GM18520 (cell line): ENCODE results near the gene APCDD1L.
A peak's percentile ranks its signal among the peaks of the same experiment; 100 is the strongest.

Experiments used
- ATAC-seq: cut with Tn5 transposase; IDR thresholded peaks from one replicate; pipeline ENCODE4 v1.9.1; 2021; ENCODE audit not compliant: unreplicated experiment

Gene APCDD1L

GRCh38 chr20:58467572-58468527, 47.3 kb downstream of the APCDD1L start:
- no peak for ATAC-seq

DNA sequence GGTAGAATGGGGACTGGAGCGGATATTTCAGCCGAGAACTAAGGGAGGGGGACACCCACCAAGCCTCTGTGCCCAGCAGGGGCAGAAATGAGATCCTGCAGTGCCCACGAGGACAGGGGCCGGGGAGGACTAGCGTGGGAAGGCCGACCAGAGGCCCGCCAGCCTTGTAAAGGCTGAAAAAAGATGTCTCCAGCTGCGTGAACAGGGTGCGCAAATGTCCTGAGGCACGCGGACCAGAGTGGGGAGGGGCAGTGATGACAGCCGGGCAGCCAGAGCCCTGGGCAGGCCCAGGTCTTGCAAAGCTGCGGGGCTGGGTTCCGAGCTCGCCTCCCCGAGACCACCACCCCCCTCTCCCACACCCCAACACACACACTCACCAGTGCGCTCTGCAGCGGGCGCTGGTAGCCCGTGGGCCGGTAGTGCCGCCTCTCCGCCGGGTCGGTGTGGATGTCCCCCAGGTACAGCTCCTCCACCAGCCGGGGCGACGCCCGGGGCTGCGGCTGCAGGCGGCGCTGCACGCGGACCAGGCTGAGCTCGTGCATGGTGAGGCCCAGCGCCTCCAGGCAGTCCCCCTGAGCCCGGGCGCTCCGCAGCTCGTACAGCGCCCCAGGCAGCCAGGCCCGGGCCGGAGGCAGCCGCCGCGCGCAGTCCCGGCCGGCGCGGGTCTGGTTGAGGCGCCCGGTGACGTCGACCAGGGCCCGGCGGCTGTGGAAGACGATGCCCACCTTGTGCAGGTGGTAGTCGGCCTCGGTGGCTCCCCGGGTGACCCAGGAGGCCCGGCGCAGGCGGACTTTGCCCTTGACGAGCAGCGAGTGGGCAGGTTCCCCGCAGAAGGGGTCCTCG, 48.2 kb downstream of the APCDD1L start:
- no peak for ATAC-seq

- no peak for ATAC-seq
These were observed 49.0 kb downstream of the APCDD1L start for GRCh38 chr20:58466095-58466708.

GRCh38 chr20:58464838-58465237, 50.4 kb downstream of the APCDD1L start:
- ATAC-seq: no peak

- no peak for ATAC-seq
These were observed 51.9 kb downstream of the APCDD1L start for GRCh38 chr20:58463256-58463655.

DNA sequence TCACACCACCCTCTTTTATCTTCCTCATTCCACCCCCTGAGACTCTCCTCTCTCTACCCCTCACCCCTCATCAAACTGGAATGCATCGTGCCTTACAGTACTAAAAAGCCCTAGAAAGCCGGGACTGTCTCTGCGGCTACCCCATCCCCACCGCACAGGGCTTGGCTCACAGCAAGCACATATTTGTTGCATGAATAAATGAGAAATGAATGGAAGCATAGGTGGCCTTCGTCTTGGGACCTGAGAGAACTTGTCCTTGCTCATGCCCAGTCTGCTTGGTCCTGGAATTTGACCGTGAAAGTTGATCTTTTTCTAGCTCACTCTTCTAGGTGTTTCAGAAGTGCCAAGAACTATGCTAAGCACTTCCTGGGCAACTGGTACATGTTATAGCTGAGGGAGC, 53.3 kb downstream of the APCDD1L start:
- no peak for ATAC-seq

GRCh38 chr20:58461104-58461503, 54.1 kb downstream of the APCDD1L start:
- no peak for ATAC-seq

- ATAC-seq: no peak
These were observed 56.0 kb downstream of the APCDD1L start for GRCh38 chr20:58459058-58459750.

- peak; percentile 96 for ATAC-seq
These were observed 56.7 kb downstream of the APCDD1L start for GRCh38 chr20:58458342-58459057.

- ATAC-seq: no peak
These were observed 58.0 kb downstream of the APCDD1L start for GRCh38 chr20:58457083-58457695.

GRCh38 chr20:58454460-58454859, 60.7 kb downstream of the APCDD1L start:
- no peak for ATAC-seq

DNA sequence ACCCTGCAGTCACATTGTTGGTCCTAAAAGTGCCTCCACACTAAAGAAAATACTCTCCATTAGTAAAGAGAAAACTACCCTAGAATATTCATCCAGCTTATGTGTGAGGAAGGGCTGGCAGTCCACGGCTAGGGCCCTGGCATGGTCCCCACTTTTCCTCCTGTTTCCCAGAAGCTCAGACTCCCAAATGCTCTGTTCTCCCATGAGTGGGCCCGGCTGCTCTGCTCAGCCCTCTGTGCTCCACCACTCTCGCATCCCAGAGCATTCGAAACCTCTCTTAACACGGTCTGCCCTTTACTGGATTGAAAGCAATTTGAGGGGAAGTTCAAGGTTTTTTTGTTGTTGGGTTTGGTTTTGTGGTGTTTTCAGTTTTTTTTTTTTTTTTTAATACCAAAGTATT, 61.8 kb downstream of the APCDD1L start:
- no peak for ATAC-seq

DNA sequence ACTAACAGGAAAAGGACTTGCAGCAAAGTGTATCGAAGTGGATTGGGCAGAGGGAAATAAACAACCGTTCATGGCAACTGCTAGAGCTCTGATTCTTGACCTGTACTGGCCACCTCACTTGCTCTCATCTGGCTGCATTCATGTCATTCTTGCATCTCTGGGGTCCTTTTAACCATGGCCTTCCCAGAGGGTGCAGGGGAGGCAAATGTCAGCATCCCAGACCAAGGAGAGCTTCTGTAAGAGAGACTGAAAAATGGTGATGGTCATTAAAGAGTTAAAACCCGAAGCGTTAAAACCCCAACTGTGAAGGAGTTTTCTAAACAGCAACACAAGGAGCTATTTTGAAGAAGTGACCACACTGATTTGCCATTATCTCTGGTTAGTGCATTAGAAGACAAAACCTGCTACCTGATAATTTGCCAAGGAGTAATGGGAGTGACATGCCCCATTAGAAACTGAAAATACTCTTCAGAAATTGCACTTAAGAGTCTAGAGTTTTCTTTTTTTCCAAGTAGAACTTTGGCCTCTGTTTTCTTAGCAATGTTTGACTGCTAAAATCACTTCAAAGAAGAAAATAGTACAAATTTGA, 62.4 kb downstream of the APCDD1L start:
- no peak for ATAC-seq

- no peak for ATAC-seq
These were observed 64.9 kb downstream of the APCDD1L start for GRCh38 chr20:58450254-58450653.

GRCh38 chr20:58449681-58450221, 65.4 kb downstream of the APCDD1L start:
- no peak for ATAC-seq

DNA sequence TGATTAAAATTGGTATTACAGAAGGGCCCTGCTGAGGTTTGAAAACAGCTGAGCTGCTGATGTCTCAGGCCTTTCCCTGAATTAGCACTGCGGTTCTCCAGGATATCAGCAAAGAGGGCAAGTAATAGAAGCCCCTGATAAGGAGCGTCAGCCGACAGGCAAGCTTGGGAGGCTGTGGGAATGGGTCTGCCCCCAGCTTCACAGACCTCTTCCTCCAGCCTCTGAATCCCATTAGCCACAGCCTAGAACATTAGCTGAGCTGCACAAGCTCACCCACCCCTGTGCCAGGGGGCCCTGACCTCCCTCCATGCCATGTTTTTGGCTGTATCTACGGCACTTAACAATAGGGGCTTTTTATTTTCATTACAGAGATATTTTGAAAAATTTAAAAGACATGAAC, 66.2 kb downstream of the APCDD1L start:
- ATAC-seq: no peak

DNA sequence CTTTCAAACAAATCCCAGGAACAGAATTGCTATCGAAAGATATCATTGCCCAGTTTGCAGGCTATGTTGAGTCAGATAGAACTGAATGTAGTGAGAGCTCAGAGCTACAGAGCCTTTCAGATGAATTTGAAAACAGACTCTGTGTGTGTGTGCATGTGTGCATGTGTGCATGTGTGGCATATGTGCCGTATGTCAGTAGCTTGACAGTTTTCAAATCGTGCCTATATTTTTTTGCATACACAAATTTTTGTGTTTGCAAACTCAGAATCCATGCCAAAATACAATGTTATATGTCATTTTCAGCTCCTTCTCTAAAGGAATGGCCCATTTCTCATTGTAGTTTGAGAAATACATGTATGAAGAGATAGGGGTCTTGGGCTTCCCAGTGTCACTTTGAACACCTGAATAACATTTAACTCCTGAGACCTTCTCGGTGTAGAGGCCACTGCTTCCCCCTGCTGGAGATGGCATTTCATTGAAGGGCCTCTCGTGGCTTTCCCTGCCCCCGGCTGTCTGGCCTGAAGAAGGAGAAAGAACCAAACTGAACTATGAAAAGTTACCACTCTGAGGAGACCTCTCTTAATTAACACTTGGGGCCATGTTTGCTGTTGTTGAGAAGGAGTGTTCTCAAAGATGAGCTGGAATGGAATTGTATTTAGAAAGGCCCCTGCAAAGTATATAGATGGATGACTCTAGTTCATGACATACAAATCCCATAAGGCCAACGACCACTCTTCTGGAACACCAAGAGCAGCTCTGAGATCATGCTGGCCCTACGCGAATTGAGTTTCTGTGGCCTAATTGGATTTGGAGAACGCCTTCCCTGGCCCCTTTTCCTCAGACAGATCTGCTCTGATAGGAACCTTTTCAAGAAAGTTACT, 67.4 kb downstream of the APCDD1L start:
- no peak for ATAC-seq

- no peak for ATAC-seq
These were observed 68.3 kb downstream of the APCDD1L start for GRCh38 chr20:58446960-58447265.
